GM19240 (cell line): ENCODE results near the gene SARS2.
A peak's percentile ranks its signal among the peaks of the same experiment; 100 is the strongest.
"Not testable (repeated sequence)": the region's sequence is repeated elsewhere in the genome, so short reads cannot be mapped to it uniquely, and the experiment has no call there.

ENCODE experiments used
- DNase-seq: peaks from one replicate; pipeline ENCODE4 v3.0.0; 2011; ENCODE audit warnings: low spot score; ENCODE audit not compliant: insufficient read length

The SARS2 gene, protein sequence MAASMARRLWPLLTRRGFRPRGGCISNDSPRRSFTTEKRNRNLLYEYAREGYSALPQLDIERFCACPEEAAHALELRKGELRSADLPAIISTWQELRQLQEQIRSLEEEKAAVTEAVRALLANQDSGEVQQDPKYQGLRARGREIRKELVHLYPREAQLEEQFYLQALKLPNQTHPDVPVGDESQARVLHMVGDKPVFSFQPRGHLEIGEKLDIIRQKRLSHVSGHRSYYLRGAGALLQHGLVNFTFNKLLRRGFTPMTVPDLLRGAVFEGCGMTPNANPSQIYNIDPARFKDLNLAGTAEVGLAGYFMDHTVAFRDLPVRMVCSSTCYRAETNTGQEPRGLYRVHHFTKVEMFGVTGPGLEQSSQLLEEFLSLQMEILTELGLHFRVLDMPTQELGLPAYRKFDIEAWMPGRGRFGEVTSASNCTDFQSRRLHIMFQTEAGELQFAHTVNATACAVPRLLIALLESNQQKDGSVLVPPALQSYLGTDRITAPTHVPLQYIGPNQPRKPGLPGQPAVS

DNA sequence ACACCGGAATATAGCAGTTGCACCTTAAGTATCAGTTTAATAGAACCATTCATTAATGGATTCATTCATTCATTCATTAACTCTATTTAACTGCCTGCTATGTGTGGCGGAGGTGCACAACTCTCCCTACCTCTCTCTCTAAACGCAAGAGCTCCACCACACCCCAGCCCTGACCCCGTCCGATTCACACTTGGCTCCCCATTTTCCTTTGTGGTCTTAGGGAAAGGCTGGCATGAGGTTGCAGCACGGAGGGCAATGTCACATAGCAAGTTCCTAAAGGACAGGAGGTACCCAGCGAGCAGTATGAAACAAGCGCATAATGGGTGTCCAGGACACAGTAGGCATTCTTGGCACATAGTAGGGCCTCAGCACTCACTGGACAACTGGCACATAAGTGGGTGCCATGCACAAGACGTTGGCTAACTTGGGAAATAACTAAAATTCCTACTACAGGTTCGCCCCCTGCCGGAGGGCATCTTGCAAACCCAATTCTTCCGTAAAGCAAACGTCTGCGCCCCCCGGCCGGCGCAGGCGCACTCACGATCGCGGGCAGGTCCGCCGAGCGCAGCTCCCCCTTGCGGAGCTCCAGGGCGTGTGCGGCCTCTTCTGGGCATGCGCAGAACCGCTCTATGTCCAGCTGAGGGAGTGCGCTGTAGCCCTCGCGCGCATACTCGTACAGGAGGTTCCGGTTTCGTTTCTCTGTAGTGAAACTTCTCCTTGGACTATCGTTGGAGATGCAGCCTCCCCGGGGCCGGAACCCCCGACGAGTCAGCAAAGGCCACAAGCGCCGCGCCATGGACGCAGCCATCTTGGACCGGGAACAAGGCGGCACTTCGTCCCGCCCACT, at the start of gene SARS2:
TSS of gene SARS2 (minus strand) at position 835 of the 847 bp plus-strand sequence. CDS start at position 808, 27 bp downstream.
- peak; percentile 92 for DNase-seq

GRCh38 chr19:38979812-38980211, 49.2 kb upstream of the SARS2 start:
- DNase-seq, result no peak

- no peak for DNase-seq
These were observed 47.7 kb upstream of the SARS2 start for GRCh38 chr19:38978326-38978689.

DNA sequence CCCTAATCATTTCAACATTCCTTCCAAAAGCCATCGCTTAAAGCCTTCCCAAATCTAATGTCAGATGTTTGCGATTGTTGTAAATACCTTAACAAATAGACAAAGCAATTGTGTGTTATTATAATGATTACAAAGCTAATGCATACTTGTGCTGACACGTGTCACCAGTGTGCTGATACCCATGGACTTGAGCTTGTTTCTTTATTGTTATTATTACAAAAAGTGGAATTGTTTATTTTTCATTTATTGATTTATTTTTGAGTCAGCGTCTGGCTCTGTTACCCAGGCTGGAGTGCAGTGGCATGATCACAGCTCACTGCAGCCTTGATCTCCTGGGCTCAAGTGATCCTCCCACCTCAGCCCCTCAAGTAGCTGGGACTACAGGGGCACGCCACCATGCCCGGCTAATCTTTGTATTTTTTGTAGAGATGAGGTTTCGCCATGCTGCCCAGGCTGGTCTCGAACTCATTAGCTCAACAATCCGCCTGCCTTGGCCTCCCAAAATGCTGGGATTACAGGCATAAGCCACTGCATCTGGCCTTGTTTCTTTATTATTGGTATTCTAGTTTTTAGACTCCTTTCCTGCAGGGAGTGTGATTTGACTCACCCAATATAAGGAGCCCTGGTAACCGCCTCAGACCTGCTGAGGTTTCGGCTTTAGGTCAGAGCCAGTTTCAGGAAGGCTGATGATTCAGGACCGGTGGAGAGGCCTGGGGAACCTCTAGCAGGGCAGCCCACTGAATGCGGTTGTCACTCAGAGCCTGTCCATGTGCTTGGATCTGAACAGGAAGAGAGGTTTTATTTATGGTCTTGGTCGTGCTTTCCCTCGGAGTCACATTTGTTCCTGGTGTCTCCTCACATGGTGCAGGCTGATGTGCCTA, 47.1 kb upstream of the SARS2 start:
- DNase-seq, result peak; percentile 63

GRCh38 chr19:38975861-38976271, 45.3 kb upstream of the SARS2 start:
- no peak for DNase-seq

- DNase-seq, result no peak
These were observed 44.8 kb upstream of the SARS2 start, which contains the start of gene FBXO17 for GRCh38 chr19:38975214-38975860. Gene FBXO17, minus strand, starts transcription at chr19:38975742. Its CDS starts 25,423 bp downstream, at chr19:38950319.

- no peak for DNase-seq
These were observed 44.2 kb upstream of the SARS2 start for GRCh38 chr19:38974624-38975213.

DNA sequence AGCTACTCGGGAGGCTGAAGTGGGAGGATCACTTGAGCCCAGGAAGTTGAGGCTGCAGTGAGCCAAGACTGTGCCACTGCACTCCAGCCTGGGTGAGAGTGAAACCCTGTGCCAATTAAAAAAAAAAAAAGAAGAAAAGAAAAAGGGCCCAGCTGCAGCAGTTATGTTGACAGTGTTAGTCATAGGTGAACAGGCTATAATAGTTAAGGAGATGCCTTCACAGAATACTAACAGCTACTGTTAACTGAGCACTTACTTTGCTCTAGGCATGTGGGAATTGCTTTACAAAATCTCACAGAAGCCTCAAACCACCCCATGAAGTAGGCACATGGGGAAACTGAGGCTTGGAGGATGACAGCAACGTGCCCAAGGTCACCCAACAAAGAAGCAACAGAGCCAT, 41.1 kb upstream of the SARS2 start:
- no peak for DNase-seq

DNA sequence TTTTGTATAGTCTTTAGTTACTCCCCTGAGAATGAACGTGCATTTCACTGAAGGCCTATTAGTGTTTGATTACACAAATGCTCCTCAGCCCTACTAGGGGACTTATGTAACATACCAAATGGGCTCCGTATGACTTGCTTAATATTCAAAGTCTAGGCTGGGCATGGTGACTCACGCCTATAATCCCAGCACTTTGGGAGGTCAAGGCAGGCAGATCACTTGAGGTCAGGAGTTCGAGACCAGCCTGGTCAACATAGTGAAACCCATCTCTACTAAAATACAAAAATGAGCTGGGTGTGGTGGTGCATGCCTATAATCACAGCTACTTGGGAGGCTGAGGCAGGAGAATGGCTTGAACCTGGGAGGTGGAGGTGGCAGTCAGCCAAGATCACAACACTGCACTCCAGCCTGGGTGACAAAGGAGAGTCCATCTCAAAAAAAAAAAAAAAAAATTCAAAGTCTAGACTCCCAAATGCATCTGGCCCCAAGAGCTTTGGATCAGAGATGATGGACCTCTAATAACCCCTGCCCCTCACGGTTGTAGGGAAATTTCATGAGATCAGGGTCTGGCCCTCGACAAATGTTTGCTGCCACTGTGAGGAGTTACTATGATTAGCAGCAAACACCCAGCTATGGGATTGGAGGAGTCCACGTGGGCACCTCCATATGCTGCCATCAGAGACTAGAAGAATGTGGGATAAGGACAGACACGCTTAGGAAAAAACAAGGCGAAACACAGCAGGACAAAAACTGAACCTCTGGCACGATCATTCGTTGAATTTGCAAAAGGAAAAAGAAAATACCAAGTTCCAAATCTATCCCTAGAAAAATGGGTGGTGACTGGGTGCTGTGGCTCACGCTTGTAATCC, 40.3 kb upstream of the SARS2 start:
- no peak for DNase-seq

DNA sequence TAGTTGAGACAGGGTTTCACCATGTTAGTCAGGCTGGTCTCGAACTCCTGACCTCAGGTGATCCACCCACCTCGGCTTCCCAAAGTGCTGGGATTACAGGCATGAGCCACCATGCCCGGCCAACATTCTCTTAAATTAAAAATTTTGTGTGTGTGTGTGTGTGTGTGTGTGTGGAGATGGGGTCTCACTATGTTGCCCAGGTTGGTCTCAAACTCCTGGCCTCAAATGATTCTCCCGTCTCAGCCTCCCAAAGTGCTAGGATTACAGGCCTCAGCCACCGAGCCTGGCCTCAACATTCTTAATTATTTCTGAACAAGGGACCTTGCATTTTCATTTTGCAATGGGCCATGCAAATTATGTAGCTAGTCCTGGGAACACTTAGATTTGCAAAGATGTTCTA, 35.6 kb upstream of the SARS2 start:
- not testable (repeated sequence) for DNase-seq

DNA sequence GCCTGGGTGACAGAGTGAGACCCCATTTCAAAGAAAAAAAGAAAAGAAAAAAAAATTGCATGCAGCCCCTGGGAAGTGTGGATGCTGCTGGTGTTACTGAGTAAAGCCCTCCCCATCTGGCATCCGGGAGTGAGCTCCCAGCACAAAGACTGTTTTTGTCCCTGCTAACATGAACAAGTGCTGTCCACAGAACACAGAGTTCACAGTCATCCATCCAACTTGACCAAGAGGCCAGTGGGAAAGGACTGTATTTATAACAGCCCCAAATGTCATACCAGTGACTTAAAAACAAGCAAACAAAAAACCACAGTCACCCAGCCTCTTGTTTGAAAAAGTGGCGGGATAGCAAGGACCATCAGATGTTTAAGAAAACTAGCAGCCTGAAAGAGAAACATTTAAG, 34.2 kb upstream of the SARS2 start:
- DNase-seq, result no peak

GRCh38 chr19:38959618-38960017, 29.1 kb upstream of the SARS2 start:
- no peak for DNase-seq

DNA sequence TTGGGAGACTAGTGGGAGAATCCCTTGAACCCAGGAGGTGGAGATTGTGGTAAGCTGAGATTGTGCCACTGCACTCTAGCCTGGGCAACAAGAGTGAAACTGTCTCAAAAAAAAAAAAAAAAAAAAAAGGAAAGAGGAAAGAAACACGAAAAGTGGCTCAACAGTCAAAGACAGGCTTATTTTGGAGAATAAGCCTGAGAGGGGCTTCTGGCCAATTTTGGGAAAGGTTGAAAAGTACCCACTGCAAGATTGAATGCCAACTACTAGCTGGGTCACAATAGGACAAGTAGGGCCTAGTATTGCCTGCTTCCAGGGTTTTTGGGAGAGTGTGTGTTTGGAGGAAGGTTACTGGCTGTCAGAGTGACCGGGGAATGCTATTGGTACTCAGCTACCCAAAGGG, 27.7 kb upstream of the SARS2 start:
- DNase-seq, result no peak

DNA sequence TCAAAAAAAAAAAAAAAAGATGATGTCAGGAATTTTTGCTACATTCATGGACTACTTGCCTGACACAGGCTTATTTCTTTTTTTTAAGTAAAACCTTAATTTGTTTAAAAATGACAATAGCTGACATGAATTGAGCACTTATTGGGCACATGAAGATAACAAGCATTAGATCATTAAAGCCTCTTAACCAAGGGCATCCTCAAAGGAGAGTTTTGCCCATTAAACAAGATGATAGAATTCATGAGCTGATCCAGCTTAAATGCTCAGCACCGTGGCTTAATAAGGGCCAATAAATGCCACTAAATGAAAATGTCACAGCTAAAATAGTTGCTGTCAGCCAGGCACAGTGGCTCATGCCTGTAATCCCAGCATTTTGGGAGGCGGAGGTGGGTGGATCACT, 25.7 kb upstream of the SARS2 start:
- no peak for DNase-seq

GRCh38 chr19:38953677-38954076, 23.1 kb upstream of the SARS2 start:
- DNase-seq, result no peak

GRCh38 chr19:38952395-38953165, 22.0 kb upstream of the SARS2 start:
- no peak for DNase-seq

DNA sequence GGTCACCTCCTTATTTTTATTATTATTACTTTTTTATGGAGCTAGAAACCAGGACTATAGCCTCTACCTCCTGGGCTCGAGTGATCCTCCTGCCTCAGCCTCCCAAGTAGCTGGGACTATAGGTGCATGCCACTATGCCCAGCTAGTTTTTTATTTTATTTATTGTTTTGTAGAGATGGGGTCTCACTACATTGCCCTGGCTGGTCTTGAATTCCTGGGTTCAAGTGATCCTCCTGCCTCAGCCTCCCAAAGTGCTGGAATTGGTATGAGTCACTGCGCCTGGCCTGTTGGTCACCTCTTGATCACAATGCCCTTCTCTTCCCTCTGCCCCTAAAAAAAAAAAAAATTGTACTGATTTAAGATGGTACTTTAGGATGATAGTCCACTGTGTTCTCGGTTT, 20.6 kb upstream of the SARS2 start:
- DNase-seq, result no peak

- DNase-seq, result peak; percentile 58
These were observed 19.2 kb upstream of the SARS2 start for GRCh38 chr19:38949580-38950367.
